Ecto neural progenitor cell (in vitro differentiated cells): ENCODE measurements around the gene ECSCR.
"Not testable (repeated sequence)": the region's sequence is repeated elsewhere in the genome, so short reads cannot be mapped to it uniquely, and the experiment has no call there.

Source experiments
- DNase-seq: peaks from one replicate; pipeline ENCODE4 v3.0.0-alpha.2; 2018; ENCODE audit warnings: low spot score

The ECSCR gene

GRCh38 chr5:139445325-139446170 lies 17.0 kb downstream of the ECSCR start:
- no peak for DNase-seq

DNA sequence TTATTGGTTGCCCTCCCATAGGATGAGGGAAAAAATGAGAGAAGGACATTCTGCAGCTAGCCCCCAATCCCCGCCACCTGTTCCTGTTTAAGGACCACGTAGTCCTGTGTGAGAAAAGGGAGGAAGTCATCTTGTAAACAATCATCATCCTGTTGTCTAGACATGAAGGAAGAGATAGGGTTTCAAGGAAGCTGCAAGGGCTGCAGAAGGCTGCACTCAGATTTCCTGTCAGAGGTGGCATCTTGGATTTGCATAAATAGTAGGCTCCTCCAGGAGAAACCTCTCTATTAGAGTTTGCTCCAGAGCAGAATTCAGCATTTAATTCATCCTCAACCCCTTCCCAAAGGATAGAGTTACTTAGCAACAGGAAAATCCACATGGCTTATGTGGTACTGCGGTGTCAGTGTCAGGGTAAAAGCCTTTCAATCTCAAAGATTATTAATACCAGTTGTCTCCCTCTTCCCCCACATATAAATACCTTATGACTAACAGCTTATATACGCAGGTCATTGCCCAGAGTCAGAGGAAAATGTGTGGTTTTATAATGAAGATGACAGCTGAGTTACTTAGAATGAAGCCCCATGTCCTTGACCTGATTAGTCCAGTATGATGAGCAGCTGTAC lies 18.6 kb downstream of the ECSCR start:
- no peak for DNase-seq

GRCh38 chr5:139440416-139440815 lies 22.1 kb downstream of the ECSCR start:
- not testable (repeated sequence) for DNase-seq

DNA sequence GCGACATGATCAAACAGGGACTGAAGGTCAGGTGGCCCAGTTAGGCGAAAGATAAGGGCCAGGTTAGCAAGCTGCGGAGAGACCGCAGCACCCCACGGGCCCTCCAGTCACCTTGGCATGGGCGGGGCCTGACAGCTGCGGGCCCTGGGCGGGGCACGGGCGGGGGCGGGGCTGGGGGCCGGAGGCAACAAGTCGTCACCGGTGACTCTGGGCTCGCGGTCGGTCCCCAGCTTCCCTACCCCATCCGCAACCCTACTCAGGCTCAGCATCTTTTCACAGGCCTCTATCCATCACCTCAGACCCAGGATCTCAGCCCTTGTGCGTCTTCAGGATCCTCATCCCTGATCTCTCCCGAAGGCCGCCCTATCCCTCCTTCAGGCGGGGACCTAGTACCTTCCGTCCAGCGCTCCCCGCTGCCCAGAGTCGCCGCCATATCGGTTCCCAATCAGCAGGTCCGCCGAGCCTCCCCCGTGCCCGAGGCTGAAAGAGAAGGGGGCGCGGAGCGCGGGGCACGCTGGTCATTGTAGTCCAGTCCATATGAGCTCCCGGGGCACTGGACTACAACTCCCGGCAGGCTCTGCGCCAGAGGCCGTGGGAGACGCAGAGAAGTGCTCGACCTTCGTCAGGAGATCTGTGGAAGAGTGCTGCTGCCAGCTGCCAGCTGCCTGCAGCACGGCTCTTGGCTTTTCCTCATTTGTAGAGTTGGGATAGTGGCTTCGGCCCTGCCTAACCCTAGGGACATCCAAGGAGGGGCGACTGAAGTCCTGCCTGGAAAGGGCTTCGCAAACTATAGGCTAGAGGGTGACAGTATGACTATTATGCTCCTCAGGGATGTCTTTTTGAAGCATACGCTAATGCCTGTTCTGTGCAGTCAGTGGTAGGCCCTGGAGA lies 23.3 kb downstream of the ECSCR start, which contains the start of gene DNAJC18:
Gene DNAJC18 (minus strand): TSS at position 513 of the 891 bp plus-strand sequence. CDS start 80 bp downstream, at position 433.
- DNase-seq: peak; percentile 96

DNA sequence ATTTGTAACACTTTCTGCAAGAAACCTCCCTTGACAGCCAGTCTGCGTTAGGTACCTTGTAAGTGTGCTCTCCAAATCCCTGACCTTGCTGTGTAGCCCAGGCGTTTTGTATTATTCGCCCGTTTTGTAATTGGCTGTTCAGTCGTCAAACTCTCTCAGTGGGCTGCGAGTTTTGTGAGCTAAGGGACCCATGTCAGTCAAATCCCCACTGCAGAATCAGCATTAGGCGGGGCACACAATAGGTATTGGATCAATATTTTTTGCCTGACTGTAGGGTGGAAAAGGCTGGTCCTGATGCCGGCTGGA lies 23.9 kb downstream of the ECSCR start:
- DNase-seq: no peak

GRCh38 chr5:139435676-139436075 lies 26.9 kb downstream of the ECSCR start:
- DNase-seq: no peak

- DNase-seq: no peak
Measured at GRCh38 chr5:139431706-139432105, 30.8 kb downstream of the ECSCR start.

GRCh38 chr5:139430015-139430414 lies 32.5 kb downstream of the ECSCR start:
- DNase-seq: no peak

- DNase-seq: no peak
Measured at GRCh38 chr5:139426203-139426885, 36.2 kb downstream of the ECSCR start.

- DNase-seq: no peak
Measured at GRCh38 chr5:139425497-139425896, 37.0 kb downstream of the ECSCR start.

DNA sequence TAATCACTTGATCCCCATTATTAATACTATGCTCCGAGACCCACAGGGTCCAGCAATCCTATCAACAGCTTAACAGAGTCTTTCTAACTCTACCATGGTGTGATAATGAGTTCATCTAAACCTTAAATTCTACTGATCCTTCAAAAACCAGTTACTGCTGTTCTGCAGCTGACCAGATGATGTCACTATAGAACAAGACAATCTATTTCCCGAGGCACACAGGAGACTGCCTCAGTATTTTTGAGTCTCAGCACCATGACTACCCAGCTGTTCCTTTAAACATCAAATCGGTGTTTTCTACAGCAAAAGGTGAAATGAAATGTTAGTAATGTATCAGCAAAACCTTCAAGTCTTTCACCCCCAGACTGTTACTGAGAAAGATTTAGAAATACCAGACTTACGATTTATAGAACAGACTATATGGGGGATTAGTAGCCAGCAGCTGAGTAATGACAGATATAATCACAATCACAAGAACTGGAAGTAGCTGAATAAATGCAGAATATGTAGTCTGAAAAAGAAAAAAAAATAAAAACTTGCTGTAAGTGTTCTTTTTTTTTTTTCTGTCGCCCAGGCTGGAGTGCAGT lies 40.1 kb downstream of the ECSCR start:
- DNase-seq: no peak

DNA sequence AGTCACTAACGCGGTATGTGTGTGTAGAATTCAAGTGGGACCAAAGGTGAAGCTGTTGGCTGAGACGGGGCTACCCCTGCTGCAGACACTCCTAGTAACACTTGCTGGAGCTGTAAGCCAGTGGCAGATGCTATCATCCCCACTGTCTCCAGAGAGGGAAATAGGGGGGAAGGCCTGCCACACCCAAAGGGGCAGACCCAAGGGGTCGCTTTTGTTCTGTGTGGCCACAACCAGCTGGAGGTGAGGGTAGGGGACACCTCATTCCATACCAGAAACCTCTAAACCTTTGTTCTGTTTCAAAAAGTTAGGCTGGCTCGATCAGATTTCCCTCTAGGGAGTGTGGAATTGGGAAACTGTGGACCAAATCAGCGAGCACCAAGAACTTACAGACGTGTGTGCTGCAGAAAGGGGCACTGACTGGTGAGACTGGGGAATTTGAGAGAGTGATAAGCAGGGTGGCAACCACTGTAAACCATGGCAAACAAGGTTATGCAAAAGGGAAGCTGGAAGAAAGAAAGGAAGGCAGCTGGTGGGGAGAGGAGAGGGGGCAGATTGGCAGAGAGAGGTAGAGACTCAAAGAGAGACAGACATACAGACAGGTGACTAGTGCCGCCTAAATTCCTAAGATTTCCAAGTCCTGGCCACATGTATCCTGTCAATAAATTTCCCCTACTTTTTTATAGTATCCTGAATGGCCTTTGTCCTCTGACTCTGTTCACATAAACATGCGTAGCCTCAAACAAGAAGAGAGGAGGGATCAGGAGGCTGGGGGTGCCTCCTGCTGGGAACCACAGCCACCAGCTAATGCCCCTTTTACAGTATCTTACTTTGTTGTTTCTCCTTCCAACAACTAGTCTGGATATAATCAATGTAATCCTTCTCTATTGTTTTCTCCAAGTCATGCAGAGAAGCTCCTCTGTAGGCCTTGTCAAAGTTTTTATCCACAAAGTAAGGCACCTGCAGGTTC lies 43.0 kb downstream of the ECSCR start:
- no peak for DNase-seq

- DNase-seq: no peak
Measured at GRCh38 chr5:139418793-139419192, 43.8 kb downstream of the ECSCR start.

DNA sequence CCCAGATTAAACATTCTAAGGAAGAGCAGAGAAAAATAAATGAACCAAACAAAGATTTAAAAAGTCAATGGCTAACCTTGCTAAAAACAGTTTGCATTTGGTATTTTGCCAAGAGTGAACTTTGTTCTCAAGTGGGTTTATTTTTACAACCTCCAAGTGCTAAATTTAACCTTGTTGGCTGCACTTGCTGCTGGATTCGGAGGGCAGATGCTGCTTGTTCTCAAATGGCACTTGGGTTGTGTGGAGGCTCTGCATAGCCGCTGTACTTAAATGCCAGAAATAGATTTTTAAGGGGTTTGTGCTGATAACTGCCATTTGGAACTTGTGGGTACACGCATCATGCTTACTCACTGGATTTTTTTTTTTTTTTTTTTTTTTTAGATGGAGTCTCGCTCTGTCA lies 45.3 kb downstream of the ECSCR start:
- DNase-seq: no peak

DNA sequence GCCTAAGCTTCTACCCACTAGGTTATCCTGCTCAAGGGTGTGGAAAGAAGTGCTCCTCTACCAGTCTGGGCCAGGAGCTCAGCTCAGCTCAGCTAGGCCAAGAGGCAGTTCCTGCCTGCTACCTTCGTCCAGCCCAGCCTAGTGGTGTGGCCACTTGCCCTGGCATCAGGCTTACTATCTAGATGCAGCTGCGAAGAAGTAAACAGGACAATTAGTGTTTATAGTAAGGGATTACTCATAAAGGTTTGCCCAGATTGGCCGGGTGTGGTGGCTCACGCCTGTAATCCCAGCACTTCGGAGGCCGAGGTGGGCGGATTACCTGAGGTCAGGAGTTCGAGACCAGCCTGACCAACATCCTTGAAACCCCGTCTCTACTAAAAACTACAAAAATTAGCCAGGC lies 45.9 kb downstream of the ECSCR start:
- DNase-seq: no peak

DNA sequence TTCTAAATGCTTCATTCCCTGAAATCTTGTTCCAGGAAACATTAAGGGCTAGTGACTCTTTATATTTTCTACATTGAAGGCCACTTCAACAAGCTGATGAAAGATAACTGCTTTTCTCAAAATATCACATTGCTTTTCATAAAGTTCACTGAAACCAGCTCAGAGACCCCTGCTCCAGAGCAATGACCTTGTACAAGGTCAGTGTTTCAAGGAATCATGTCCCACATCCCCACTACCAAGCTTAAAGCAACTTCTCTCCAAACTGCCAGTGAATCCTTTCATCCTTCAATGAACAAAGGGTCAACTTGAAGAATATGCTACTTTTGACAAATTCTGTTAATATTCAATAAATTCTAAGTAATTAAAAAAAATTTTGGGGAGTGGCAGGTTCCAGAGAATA lies 46.7 kb downstream of the ECSCR start:
- DNase-seq: no peak

DNA sequence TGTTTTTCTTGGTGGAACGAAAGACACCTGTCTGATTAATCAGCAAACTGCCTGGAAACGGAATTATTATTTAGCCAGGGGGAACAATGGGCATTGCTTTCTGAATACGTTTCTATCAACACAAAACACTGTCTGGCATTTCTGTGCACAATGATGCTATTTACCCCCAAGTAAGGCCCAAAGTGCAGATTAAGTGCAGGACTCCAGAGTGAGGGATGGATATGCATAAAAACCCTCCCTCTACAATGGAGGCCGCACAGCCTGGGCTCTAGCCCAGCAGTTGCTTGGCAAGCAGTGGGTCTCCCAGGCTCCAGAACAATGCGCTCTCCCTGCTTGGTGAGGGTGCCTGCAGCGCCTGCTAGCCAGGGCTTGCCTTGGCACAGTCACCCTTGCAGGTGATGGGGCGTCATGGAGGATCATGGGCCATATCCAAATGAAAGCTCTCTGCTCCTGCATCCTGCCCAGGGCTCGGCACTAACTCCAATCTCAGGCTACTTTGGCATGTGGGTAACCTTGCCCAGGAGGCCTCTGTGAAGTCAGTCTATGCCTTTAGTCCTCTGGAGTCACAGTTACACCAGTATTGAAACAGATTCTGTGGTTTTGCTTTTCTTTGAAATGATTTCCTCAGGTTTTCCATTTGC lies 47.2 kb downstream of the ECSCR start:
- no peak for DNase-seq

DNA sequence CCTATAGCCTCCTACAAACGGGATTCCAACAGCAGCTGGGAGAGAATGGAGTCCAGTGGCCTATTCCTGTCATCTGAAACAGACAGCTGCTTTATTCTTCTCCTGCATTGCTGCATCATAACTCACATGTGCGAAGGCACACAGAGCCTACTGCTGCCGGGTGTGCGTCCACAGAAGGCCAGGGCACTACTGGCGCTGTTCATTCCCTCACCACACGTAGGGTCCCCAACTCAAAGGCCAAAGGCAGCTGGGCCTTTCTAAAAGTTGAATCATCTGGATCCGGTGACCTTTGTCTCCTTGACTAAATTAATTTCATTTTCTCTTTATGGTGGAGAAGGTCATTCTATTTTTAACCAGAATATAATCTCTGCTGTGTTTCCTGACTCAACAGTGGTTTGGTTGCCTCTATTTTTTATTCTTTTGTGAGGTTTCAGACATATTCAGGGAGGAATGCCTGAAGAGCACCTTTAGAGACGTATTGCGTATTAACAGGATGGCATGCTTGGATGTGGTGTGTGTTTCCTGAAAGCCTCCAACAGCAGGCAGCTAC lies 47.9 kb downstream of the ECSCR start:
- DNase-seq: no peak

DNA sequence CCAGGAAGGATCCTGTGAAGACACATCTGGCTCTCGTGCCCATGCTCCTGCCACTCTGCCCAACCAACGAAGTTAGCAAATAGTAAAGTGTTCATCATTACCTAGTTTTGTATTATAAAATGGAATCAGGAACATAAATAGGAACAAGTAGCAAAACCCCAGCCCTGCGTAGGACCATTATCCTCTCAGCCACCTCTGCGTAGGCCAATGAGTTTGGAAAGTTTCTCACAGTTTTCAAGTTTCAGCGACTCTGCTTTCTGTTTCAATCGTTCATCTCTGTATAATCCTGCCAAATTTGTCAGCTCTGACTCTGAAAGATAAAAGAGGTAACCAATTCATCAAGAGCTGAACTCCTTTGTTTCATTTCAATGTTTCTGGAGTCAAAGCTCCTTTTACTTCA lies 48.6 kb downstream of the ECSCR start:
- DNase-seq: no peak

DNA sequence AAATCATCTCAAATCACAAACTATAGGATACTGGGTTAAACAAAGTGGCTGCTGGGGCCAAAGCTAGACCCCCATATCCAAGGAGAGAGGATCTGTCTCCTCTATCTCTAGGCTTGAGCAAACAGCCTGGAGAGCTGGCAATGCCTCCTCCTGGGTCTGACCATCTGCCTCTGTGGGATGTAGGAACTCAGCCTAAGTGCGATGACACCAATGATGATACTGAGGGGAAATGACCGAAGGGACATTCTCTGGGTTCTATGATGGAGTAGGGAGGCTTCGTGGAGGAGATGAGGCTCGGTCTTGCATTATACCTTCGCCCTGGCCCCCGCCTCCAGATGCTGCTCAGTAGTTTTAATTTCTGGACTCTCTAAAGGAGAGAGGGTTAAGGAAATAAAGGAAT lies 49.4 kb downstream of the ECSCR start:
- no peak for DNase-seq
